Astrocyte (in vitro differentiated cells and primary cell): Measurements from ENCODE around the gene NLRP11. TPM values are rescaled to one million over a fixed set of nuclear protein-coding genes. Genes with fewer than 3 reads are reported as not detected.

Source experiments
- DNase-seq: peaks from one replicate; pipeline ENCODE4 v3.0.0-alpha.2; 2010; ENCODE audit warnings: low read depth
- FAIRE-seq: peaks from 2 replicates; lab custom pipeline; 2011; peaks lifted over from hg19 to GRCh38; lab: Jason Lieb, UNC
- H2AFZ ChIP-seq: 2 replicates; pipeline ENCODE4 v1.6.0; 2012; ENCODE audit warnings: low read depth, low read length, inconsistent platforms
- H3K27ac ChIP-seq: 2 replicates; pipeline ENCODE4 v1.5.1; 2011; ENCODE audit warnings: low read depth, low read length, inconsistent platforms
- H3K27me3 ChIP-seq: 2 replicates; pipeline ENCODE4 v1.6.0; 2011; ENCODE audit warnings: low read length, inconsistent platforms; ENCODE audit not compliant: insufficient read depth
- H3K36me3 ChIP-seq: 2 replicates; pipeline ENCODE4 v1.5.1; 2011; ENCODE audit warnings: low read length, inconsistent platforms; ENCODE audit not compliant: insufficient read depth
- H3K4me1 ChIP-seq: 2 replicates; pipeline ENCODE4 v1.5.1; 2011; ENCODE audit warnings: low read length, inconsistent platforms; ENCODE audit not compliant: insufficient read depth
- H3K4me2 ChIP-seq: 2 replicates; pipeline ENCODE4 v1.6.0; 2012; ENCODE audit warnings: low read length, inconsistent platforms
- H3K4me3 ChIP-seq: 2 replicates; pipeline ENCODE4 v1.5.1; 2011; ENCODE audit warnings: low read depth, mild to moderate bottlenecking, low read length, inconsistent platforms; ENCODE audit not compliant: insufficient read depth
- H3K79me2 ChIP-seq: 2 replicates; pipeline ENCODE4 v1.6.0; 2012; ENCODE audit warnings: mild to moderate bottlenecking, low read length, inconsistent platforms; ENCODE audit not compliant: insufficient read depth
- H3K9ac ChIP-seq: 2 replicates; pipeline ENCODE4 v1.6.0; 2012; ENCODE audit warnings: mild to moderate bottlenecking, low read length, inconsistent platforms
- H3K9me3 ChIP-seq: 2 replicates; pipeline ENCODE4 v1.5.1; 2012; ENCODE audit warnings: low read depth, mild to moderate bottlenecking, low read length, inconsistent platforms; ENCODE audit not compliant: insufficient read depth
- H4K20me1 ChIP-seq: 2 replicates; pipeline ENCODE4 v1.6.0; 2012; ENCODE audit warnings: low read length, inconsistent platforms; ENCODE audit not compliant: insufficient read depth
- H3K27ac Mint-ChIP-seq: one replicate; pipeline ENCODE4 v1.8.0; 2021; ENCODE audit warnings: mild to moderate bottlenecking, mixed read lengths; ENCODE audit not compliant: unreplicated experiment
- H3K27me3 Mint-ChIP-seq: one replicate; pipeline ENCODE4 v1.8.0; 2021; ENCODE audit warnings: low read depth, mixed read lengths; ENCODE audit not compliant: unreplicated experiment
- H3K36me3 Mint-ChIP-seq: one replicate; pipeline ENCODE4 v1.8.0; 2021; ENCODE audit warnings: low read depth, mixed read lengths; ENCODE audit not compliant: unreplicated experiment
- H3K4me1 Mint-ChIP-seq: one replicate; pipeline ENCODE4 v1.8.0; 2021; ENCODE audit warnings: low read depth, mixed read lengths; ENCODE audit not compliant: unreplicated experiment
- H3K4me3 Mint-ChIP-seq: one replicate; pipeline ENCODE4 v1.8.0; 2021; ENCODE audit warnings: mild to moderate bottlenecking, moderate library complexity, mixed read lengths; ENCODE audit not compliant: unreplicated experiment
- H3K9me3 Mint-ChIP-seq: one replicate; pipeline ENCODE4 v1.8.0; 2021; ENCODE audit warnings: mild to moderate bottlenecking, mixed read lengths; ENCODE audit not compliant: unreplicated experiment
- CTCF ChIP-seq: IDR thresholded peaks from 2 replicates; pipeline ENCODE4 v1.5.1; 2011; ENCODE audit warnings: low read depth, mild to moderate bottlenecking, inconsistent platforms, low read length, moderate library complexity; ENCODE audit not compliant: insufficient read depth
- EZH2 ChIP-seq: IDR thresholded peaks from 2 replicates; pipeline ENCODE4 v1.6.1; 2012; ENCODE audit warnings: mild to moderate bottlenecking, low read length, inconsistent platforms; ENCODE audit not compliant: insufficient read depth
- total RNA-seq: library from RNA; stranded (reverse); gene quantifications from 2 replicates; pipeline ENCODE4 v1.2.1, GENCODE V29; 2021

NLRP11 gene
- total RNA-seq, 1 donor from 2014 or later, result not detected

DNA sequence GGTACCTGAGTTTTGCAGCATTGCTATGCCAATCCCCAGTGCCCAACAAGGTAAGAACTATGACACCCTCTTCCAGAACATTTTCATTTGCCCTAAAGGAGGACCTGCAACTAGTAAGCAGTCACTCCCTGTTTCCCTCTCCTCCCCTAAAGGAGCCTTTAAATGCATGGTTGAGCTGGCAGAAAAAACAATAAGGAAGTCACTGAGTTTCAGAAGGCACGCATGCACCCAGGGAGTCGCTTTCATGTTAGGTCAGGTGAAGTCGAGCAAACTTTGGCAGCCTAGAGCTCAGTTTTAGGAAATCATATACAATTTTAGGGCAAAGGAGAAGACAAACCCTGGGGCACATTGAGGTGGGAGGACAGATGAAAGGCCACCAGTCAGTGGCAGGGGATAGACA, 11.8 kb downstream of the NLRP11 start:
- Mint-ChIP-seq H3K4me1 (no peaks in the 10 kb centered on the region), H3K9me3 (peaks cover 8% of the 10 kb centered on the region), H3K36me3 (no peaks in the 10 kb centered on the region), H3K4me3 (no peak overlapping the region), H3K27ac (no peak overlapping the region), H3K27me3 (peaks cover 2% of the 10 kb centered on the region)
- no peaks in the 10 kb centered on the region for H3K36me3 ChIP-seq
- no peak for FAIRE-seq
- H3K4me2 ChIP-seq, result no peak overlapping the region
- H3K9me3 ChIP-seq, result no peaks in the 10 kb centered on the region
- no peaks in the 10 kb centered on the region for H4K20me1 ChIP-seq
- no peak overlapping the region for H2AFZ ChIP-seq
- H3K4me1 ChIP-seq, result no peaks in the 10 kb centered on the region
- no peak overlapping the region for H3K9ac ChIP-seq
- no peaks in the 10 kb centered on the region for H3K27me3 ChIP-seq
- DNase-seq, result no peak
- no peak overlapping the region for H3K27ac ChIP-seq
- no peak overlapping the region for H3K4me3 ChIP-seq
- no peaks in the 10 kb centered on the region for H3K79me2 ChIP-seq
- no peak for TF ChIP-seq CTCF
- TF ChIP-seq EZH2, result no peak

DNA sequence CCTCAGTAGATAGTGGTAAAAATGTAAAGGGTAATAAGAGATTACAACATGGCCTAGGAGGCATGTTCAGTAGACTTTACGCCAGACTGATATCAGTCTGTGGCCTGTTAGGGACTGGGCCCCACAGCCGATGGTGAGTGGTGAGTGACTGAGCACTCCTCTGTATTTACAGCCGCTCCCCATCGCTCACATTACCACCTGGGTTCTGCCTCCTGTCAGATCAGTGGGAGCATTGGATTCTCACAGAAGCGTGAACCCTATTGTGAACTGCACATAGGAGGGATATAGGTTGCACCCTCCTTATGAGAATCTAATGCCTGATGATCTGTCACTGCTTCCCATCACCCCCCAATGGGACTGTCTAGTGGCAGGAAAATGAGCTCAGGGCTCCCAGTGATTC, 17.9 kb downstream of the NLRP11 start:
- Histone ChIP-seq H4K20me1 (no peaks in the 10 kb centered on the region), H3K4me1 (no peaks in the 10 kb centered on the region), H3K27ac (no peak overlapping the region), H3K36me3 (no peaks in the 10 kb centered on the region), H3K27me3 (no peaks in the 10 kb centered on the region), H2AFZ (no peak overlapping the region), H3K4me3 (no peak overlapping the region), H3K4me2 (no peak overlapping the region), H3K9me3 (peaks cover 12% of the 10 kb centered on the region), H3K79me2 (no peaks in the 10 kb centered on the region), H3K9ac (no peak overlapping the region)
- Mint-ChIP-seq H3K27me3 (no peaks in the 10 kb centered on the region), H3K4me1 (no peaks in the 10 kb centered on the region), H3K27ac (no peak overlapping the region), H3K9me3 (peaks cover 11% of the 10 kb centered on the region), H3K36me3 (no peaks in the 10 kb centered on the region), H3K4me3 (no peak overlapping the region)
- DNase-seq (no peak), FAIRE-seq (no peak)
- no peak for TF ChIP-seq EZH2
- no peak for TF ChIP-seq CTCF

GRCh38 chr19:55812449-55812848, 19.4 kb downstream of the NLRP11 start:
- Mint-ChIP-seq H3K9me3 (peaks cover 11% of the 10 kb centered on the region), H3K36me3 (no peaks in the 10 kb centered on the region), H3K4me1 (no peaks in the 10 kb centered on the region), H3K27ac (no peak overlapping the region), H3K27me3 (no peaks in the 10 kb centered on the region), H3K4me3 (no peak overlapping the region)
- FAIRE-seq (no peak), DNase-seq (no peak)
- Histone ChIP-seq H3K4me3 (no peak overlapping the region), H3K27me3 (no peaks in the 10 kb centered on the region), H4K20me1 (no peaks in the 10 kb centered on the region), H3K4me1 (no peaks in the 10 kb centered on the region), H3K27ac (no peak overlapping the region), H3K36me3 (no peaks in the 10 kb centered on the region), H2AFZ (no peak overlapping the region), H3K9me3 (peaks cover 12% of the 10 kb centered on the region), H3K79me2 (no peaks in the 10 kb centered on the region), H3K4me2 (no peak overlapping the region), H3K9ac (no peak overlapping the region)
- TF ChIP-seq CTCF, result no peak
- no peak for TF ChIP-seq EZH2
